ENCODE results near the gene OR3A2.
"Not testable (repeated sequence)": the region's sequence is repeated elsewhere in the genome, so short reads cannot be mapped to it uniquely, and the experiment has no call there.

OR3A2 gene

GRCh38 chr17:3335876-3336275 is 50.2 kb downstream of the OR3A2 start:
- TF ChIP-seq ZNF274 (IDR thresholded peaks at IDR 0.05; ENCODE audit: low read depth, low read length), result no peak
- no peak overlapping the region for H3K4me3 ChIP-seq (ENCODE audit: low read length)

GRCh38 chr17:3318336-3318735 is 67.8 kb downstream of the OR3A2 start:
- TF ChIP-seq ZNF274 (IDR thresholded peaks at IDR 0.05; ENCODE audit: low read depth, low read length), result no peak
- no peak overlapping the region for H3K4me3 ChIP-seq (ENCODE audit: low read length)

GRCh38 chr17:3316836-3317235 is 69.3 kb downstream of the OR3A2 start:
- no peak overlapping the region for H3K4me3 ChIP-seq (ENCODE audit: low read length)
- no peak for TF ChIP-seq ZNF274 (IDR thresholded peaks at IDR 0.05; ENCODE audit: low read depth, low read length)

- H3K4me3 ChIP-seq (ENCODE audit: low read length), result no peak overlapping the region
- TF ChIP-seq ZNF274 (IDR thresholded peaks at IDR 0.05; ENCODE audit: low read depth, low read length), result no peak
Observed at GRCh38 chr17:3308603-3309002, 77.5 kb downstream of the OR3A2 start.

GRCh38 chr17:3298260-3298659 is 87.8 kb downstream of the OR3A2 start, which contains the start of gene OR3A1:
Gene OR3A1 (minus strand): TSS chr17:3298360. CDS start chr17:3292582, 5,778 bp downstream.
- no peak within 1 kb of the TSS for H3K4me3 ChIP-seq (ENCODE audit: low read length)
- TF ChIP-seq ZNF274 (IDR thresholded peaks at IDR 0.05; ENCODE audit: low read depth, low read length), result no peak

GRCh38 chr17:3295632-3296031 is 90.5 kb downstream of the OR3A2 start:
- no peak overlapping the region for H3K4me3 ChIP-seq (ENCODE audit: low read length)
- TF ChIP-seq ZNF274 (IDR thresholded peaks at IDR 0.05; ENCODE audit: low read depth, low read length), result no peak

GRCh38 chr17:3293548-3293947 is 92.6 kb downstream of the OR3A2 start:
- not testable (repeated sequence) for H3K4me3 ChIP-seq (ENCODE audit: low read length)

GRCh38 chr17:3282901-3283300 is 103.2 kb downstream of the OR3A2 start:
- no peak for TF ChIP-seq ZNF274 (IDR thresholded peaks at IDR 0.05; ENCODE audit: low read depth, low read length)
- H3K4me3 ChIP-seq (ENCODE audit: low read length), result no peak overlapping the region

GRCh38 chr17:3276126-3276525 is 110.0 kb downstream of the OR3A2 start:
- no peak overlapping the region for H3K4me3 ChIP-seq (ENCODE audit: low read length)
- TF ChIP-seq ZNF274 (IDR thresholded peaks at IDR 0.05; ENCODE audit: low read depth, low read length), result no peak

GRCh38 chr17:3271072-3271848 is 114.8 kb downstream of the OR3A2 start:
- no peak overlapping the region for H3K4me3 ChIP-seq (ENCODE audit: low read length)
- no peak for TF ChIP-seq ZNF274 (IDR thresholded peaks at IDR 0.05; ENCODE audit: low read depth, low read length)

- no peak overlapping the region for H3K4me3 ChIP-seq (ENCODE audit: low read length)
- no peak for TF ChIP-seq ZNF274 (IDR thresholded peaks at IDR 0.05; ENCODE audit: low read depth, low read length)
Observed at GRCh38 chr17:3260600-3260999, 125.5 kb downstream of the OR3A2 start.

- H3K4me3 ChIP-seq (ENCODE audit: low read length), result no peak overlapping the region
- no peak for TF ChIP-seq ZNF274 (IDR thresholded peaks at IDR 0.05; ENCODE audit: low read depth, low read length)
Observed at GRCh38 chr17:3260163-3260562, 125.9 kb downstream of the OR3A2 start.

GRCh38 chr17:3256575-3256974 is 129.5 kb downstream of the OR3A2 start:
- no peak overlapping the region for H3K4me3 ChIP-seq (ENCODE audit: low read length)
- no peak for TF ChIP-seq ZNF274 (IDR thresholded peaks at IDR 0.05; ENCODE audit: low read depth, low read length)

GRCh38 chr17:3249013-3249412 is 137.1 kb downstream of the OR3A2 start:
- H3K4me3 ChIP-seq (ENCODE audit: low read length), result not testable (repeated sequence)

- not testable (repeated sequence) for H3K4me3 ChIP-seq (ENCODE audit: low read length)
Observed at GRCh38 chr17:3244841-3245240, 141.3 kb downstream of the OR3A2 start.

GRCh38 chr17:3241044-3241443 is 145.1 kb downstream of the OR3A2 start:
- not testable (repeated sequence) for H3K4me3 ChIP-seq (ENCODE audit: low read length)

GRCh38 chr17:3238685-3239084 is 147.4 kb downstream of the OR3A2 start:
- not testable (repeated sequence) for H3K4me3 ChIP-seq (ENCODE audit: low read length)

GRCh38 chr17:3232300-3232699 is 153.8 kb downstream of the OR3A2 start:
- H3K4me3 ChIP-seq (ENCODE audit: low read length), result not testable (repeated sequence)

Data from GM08714 (cell line).